ENCODE data around the gene RYR1.
"Not testable (repeated sequence)": the region's sequence is repeated elsewhere in the genome, so short reads cannot be mapped to it uniquely, and the experiment has no call there.

RYR1 gene

DNA sequence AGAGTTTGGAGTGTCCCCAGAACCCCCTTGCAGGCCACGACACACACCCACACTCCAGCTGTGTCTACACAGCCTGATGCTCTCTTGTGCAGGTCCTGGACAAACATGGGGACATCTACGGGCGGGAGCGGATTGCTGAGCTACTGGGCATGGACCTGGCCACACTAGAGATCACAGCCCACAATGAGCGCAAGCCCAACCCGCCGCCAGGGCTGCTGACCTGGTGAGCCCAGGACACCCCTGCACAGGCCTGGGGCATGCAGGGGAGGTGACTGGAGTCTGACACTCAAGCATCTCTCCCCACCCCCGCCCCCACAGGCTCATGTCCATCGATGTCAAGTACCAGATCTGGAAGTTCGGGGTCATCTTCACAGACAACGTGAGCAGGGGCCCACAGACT lies 144.3 kb downstream of the RYR1 start:
- Histone ChIP-seq H3K27me3 (no peaks in the 10 kb centered on the region), H3K27ac (no peak overlapping the region), H3K4me3 (ENCODE audit: low read depth in 1 of 2, low read length in 1 of 2) (no peak overlapping the region), H3K9me3 (no peaks in the 10 kb centered on the region), H3K36me3 (no peaks in the 10 kb centered on the region), H3K4me1 (ENCODE audit: control insufficient read depth in 1 of 2, insufficient read depth in 1 of 2, low read depth in 1 of 2, low read length in 1 of 2) (no peaks in the 10 kb centered on the region)
- TF ChIP-seq, protein P1, sequence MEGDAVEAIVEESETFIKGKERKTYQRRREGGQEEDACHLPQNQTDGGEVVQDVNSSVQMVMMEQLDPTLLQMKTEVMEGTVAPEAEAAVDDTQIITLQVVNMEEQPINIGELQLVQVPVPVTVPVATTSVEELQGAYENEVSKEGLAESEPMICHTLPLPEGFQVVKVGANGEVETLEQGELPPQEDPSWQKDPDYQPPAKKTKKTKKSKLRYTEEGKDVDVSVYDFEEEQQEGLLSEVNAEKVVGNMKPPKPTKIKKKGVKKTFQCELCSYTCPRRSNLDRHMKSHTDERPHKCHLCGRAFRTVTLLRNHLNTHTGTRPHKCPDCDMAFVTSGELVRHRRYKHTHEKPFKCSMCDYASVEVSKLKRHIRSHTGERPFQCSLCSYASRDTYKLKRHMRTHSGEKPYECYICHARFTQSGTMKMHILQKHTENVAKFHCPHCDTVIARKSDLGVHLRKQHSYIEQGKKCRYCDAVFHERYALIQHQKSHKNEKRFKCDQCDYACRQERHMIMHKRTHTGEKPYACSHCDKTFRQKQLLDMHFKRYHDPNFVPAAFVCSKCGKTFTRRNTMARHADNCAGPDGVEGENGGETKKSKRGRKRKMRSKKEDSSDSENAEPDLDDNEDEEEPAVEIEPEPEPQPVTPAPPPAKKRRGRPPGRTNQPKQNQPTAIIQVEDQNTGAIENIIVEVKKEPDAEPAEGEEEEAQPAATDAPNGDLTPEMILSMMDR (IDR thresholded peaks at IDR 0.05) = no peak

DNA sequence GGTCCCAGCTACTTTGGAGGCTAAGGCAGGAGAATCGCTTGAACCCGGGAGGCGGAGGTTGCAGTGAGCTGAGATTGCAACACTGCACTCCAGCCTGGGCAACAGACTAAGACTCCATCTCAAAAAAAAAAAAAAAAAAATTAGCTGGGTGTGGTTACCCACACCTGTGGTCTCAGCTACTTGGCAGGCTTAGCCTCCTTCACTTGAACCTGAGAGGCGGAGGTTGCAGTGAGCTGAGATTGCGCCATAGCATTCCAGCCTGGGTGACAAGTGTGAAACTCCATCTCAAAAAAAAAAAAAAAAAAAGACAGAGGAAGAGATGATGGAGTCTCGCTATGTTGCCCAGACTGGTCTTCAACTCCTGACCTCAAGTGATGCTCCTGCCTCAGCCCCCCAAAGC lies 145.8 kb downstream of the RYR1 start:
- H3K9me3 ChIP-seq; H3K27me3 ChIP-seq; H3K27ac ChIP-seq; H3K4me1 ChIP-seq (ENCODE audit: control insufficient read depth in 1 of 2, insufficient read depth in 1 of 2, low read depth in 1 of 2, low read length in 1 of 2); H3K4me3 ChIP-seq (ENCODE audit: low read depth in 1 of 2, low read length in 1 of 2); H3K36me3 ChIP-seq: not testable (repeated sequence)

DNA sequence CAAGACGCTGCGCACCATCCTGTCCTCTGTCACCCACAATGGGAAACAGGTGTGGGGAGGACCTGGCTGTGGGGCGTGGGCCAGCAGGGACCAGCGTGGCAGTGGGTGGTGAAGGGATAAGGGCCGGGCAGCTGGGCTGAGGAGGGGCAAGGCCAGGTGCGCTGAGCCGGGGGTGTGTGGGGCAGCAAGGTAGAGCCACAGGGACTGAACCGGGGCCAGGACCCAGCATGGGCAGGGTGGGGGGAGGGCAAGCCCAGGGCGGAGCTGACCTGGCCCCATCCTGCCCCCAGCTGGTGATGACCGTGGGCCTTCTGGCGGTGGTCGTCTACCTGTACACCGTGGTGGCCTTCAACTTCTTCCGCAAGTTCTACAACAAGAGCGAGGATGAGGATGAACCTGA lies 146.6 kb downstream of the RYR1 start:
- no peaks in the 10 kb centered on the region for H3K9me3 ChIP-seq
- no peak overlapping the region for H3K27ac ChIP-seq
- H3K4me1 ChIP-seq (ENCODE audit: control insufficient read depth in 1 of 2, insufficient read depth in 1 of 2, low read depth in 1 of 2, low read length in 1 of 2) = no peaks in the 10 kb centered on the region
- TF ChIP-seq, protein P1 (IDR thresholded peaks at IDR 0.05) = no peak
- no peaks in the 10 kb centered on the region for H3K36me3 ChIP-seq
- no peaks in the 10 kb centered on the region for H3K27me3 ChIP-seq
- H3K4me3 ChIP-seq (ENCODE audit: low read depth in 1 of 2, low read length in 1 of 2) = no peak overlapping the region

DNA sequence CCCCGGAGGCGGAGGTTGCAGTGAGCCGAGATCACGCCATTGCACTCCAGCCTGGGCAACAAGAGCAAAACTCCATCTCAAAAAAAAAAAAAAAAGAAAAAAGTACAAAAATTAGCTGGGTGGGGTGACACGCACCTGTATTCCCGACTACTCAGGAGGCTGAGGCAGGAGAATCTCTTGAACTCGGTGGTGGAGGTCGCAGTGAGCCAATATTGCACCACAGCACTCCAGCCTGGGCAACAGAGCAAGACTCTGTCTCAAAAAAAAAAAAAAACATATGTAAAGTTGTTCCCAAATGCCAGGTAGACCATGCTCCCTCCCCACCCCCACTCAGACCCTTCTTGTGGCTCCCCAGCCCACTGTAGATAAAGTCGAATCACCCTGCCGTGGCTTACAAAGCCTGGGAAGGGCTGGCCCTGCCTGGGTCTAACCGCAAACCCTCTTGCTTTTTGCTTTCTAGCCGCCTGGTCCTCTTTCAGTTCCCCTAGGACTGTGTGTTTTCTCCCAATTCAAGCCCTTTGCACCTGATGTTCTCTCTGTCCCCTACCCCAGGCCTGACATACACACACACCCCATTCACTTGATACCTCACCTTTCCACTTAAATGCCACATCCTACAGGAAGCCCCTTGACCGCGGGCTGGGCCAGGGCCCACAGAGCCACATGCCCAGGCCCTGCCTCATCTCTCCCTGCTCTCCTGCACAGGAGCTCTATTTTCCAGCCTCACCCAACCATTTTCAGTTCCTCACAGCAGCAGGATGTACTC lies 149.9 kb downstream of the RYR1 start:
- TF ChIP-seq, protein P1 (IDR thresholded peaks at IDR 0.05) = no peak
- H3K4me3 ChIP-seq (ENCODE audit: low read depth in 1 of 2, low read length in 1 of 2) = no peak overlapping the region
- no peak overlapping the region for H3K27ac ChIP-seq
- H3K36me3 ChIP-seq = no peaks in the 10 kb centered on the region
- no peaks in the 10 kb centered on the region for H3K27me3 ChIP-seq
- no peaks in the 10 kb centered on the region for H3K9me3 ChIP-seq
- no peaks in the 10 kb centered on the region for H3K4me1 ChIP-seq (ENCODE audit: control insufficient read depth in 1 of 2, insufficient read depth in 1 of 2, low read depth in 1 of 2, low read length in 1 of 2)

DNA sequence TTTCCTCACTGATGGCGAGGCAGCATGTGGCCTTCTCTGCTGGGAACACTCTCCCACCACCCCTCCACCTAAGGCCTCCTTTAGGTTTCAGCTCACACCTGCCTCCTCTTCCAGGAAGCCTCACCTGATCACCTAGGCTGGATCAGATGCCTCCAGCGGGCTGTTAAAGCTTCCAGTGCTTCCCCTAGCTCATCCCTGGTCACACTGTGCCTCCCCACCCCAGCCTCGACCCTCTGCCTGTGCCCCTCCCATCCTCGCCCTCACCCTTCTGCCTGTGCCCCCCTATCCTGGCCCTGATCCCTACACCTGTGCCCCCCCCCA lies 150.5 kb downstream of the RYR1 start:
- Histone ChIP-seq H3K27me3 (no peaks in the 10 kb centered on the region), H3K36me3 (no peaks in the 10 kb centered on the region), H3K4me3 (ENCODE audit: low read depth in 1 of 2, low read length in 1 of 2) (no peak overlapping the region), H3K27ac (no peak overlapping the region), H3K9me3 (no peaks in the 10 kb centered on the region), H3K4me1 (ENCODE audit: control insufficient read depth in 1 of 2, insufficient read depth in 1 of 2, low read depth in 1 of 2, low read length in 1 of 2) (no peaks in the 10 kb centered on the region)
- TF ChIP-seq, protein P1 (IDR thresholded peaks at IDR 0.05) = no peak

DNA sequence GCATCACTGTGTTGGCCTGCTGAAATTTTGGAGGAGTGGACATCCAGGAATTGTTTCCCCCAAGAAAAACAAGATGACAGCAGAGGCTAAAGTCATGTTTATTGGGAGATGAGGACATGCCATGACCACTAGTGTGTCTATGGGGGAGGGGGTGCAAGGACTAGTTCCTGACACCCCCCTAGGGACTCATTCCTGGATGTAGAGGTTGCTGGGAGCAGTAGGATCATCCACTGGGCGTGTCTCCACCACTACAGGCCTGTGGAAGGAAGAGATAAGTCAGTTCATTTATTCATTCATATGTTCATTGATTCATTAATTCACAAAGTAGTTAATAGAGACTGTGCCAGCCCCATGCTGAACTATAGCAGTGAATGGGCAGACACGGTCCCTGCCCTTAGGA lies 154.1 kb downstream of the RYR1 start:
- no peaks in the 10 kb centered on the region for H3K4me1 ChIP-seq (ENCODE audit: control insufficient read depth in 1 of 2, insufficient read depth in 1 of 2, low read depth in 1 of 2, low read length in 1 of 2)
- no peak overlapping the region for H3K4me3 ChIP-seq (ENCODE audit: low read depth in 1 of 2, low read length in 1 of 2)
- TF ChIP-seq, protein P1 (IDR thresholded peaks at IDR 0.05) = no peak
- H3K27ac ChIP-seq = no peak overlapping the region
- no peaks in the 10 kb centered on the region for H3K36me3 ChIP-seq
- H3K27me3 ChIP-seq = no peaks in the 10 kb centered on the region
- no peaks in the 10 kb centered on the region for H3K9me3 ChIP-seq

All from neutrophil (primary cell).